HG03196 (cell line): ENCODE results near the gene SPDYE4.
"Not testable (repeated sequence)": the region's sequence is repeated elsewhere in the genome, so short reads cannot be mapped to it uniquely, and the experiment has no call there.

Experiments used
- ATAC-seq: cut with Tn5 transposase; IDR thresholded peaks from one replicate; pipeline ENCODE4 v1.9.1; 2021; ENCODE audit not compliant: unreplicated experiment

The SPDYE4 gene

DNA sequence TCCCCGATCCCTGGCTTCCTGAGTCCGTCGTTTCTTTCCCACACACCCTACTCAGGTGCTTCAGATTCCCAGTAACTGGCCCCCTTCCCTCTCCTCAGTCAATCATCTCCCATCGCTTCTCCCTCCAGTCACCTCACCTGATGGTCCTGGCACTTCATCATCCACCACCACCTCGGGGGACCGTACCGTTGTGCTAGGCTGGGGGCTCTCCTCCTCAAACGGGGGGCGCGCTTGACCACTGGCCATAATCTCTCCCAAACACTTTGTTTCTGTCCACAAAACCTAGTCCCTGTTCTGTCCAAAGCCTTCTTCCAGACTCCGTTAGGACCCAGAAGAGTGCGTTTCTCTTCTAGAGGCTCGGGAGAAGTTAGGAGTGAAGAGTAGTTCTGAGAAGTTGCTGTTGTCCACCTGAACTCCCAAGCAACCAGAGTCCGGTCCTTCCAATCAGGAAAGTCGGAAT lies at the start of gene SPDYE4:
TSS of gene SPDYE4 (minus strand) at position 410 of the 460 bp plus-strand sequence. CDS start at position 246, 164 bp downstream.
- no peak for ATAC-seq

GRCh38 chr17:8806926-8807550 lies 48.7 kb upstream of the SPDYE4 start:
- ATAC-seq: peak; percentile 74

GRCh38 chr17:8806253-8806925 lies 48.0 kb upstream of the SPDYE4 start:
- no peak for ATAC-seq

GRCh38 chr17:8805396-8805795 lies 47.0 kb upstream of the SPDYE4 start:
- ATAC-seq: not testable (repeated sequence)

DNA sequence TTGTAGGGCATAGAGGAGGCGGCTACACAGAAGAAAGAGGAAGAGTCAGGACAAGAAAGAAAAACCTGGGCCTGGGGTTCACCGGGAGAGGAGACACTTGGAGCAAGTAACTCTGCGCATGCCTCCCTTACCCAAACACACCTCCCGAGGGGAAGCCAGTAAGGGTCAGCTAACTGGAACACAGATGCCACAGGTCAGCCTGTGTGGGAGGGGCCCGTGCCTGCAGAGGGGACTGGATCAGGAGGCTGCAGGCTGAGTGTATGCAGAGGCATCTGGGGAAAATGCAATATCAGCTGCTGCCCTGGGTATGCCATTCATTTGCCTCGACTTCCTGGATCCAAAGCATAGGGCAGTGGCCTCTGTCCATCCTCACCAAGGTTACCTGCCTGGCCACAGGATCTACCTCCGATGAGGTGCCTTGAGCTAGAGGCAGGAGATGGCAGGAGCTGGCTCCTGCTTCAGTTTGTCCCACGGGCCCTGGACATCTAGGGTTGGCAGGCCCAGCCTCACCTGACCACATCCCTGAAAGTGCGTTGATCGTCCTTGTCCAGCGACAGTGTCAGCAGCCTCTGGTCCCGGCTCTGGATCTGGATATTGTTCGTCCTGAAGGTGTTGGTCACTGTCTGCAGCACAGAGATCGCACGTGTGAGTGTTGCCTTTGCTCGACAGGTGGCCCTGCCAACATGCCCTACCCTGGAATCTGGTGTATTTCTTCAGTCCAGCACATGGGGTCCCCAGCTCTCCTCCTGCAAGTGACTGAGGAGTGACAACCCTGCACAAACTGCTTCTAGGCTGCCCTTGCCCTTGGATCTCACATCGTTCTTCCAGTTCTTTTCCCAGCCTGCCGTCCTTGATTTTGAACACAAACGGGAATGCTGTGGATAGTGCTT lies 45.4 kb upstream of the SPDYE4 start:
- no peak for ATAC-seq

GRCh38 chr17:8801135-8801840 lies 42.9 kb upstream of the SPDYE4 start:
- ATAC-seq: no peak

GRCh38 chr17:8800656-8801055 lies 42.3 kb upstream of the SPDYE4 start:
- ATAC-seq: no peak

DNA sequence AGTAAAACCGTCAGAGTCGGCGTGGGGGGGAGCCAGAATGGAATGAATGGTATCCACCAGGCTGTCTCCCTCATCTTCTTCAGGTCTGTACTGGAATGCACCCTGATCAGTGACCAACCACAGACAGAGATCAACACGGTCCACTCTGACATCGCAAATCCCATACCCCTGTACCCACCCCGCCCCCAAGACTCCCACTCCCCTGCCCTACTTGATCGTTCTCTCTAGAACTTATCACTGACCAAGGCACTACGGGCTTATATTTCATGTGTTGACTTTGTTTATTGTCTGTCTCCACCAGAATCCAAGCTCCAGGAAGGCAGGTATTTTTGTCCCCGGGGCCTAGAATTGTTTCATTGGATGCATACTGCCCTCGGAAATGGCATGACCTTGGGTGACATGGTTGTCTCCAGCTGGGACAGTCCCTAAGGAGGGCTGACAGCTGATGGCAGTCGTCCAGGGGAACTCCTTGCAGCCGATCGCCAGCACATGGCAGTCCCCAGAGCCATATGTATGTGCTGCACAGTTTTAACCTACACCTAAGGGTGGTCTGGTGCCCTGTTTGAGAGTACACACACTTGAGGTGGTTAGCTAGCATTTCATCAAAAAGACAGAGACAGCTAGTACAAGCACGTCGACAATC lies 41.3 kb upstream of the SPDYE4 start:
- ATAC-seq: no peak

- no peak for ATAC-seq
Observed at GRCh38 chr17:8798846-8799569, 40.7 kb upstream of the SPDYE4 start, which contains the start of gene MFSD6L. Gene MFSD6L, minus strand, starts transcription at chr17:8799365. Its CDS starts 245 bp downstream, at chr17:8799120.

DNA sequence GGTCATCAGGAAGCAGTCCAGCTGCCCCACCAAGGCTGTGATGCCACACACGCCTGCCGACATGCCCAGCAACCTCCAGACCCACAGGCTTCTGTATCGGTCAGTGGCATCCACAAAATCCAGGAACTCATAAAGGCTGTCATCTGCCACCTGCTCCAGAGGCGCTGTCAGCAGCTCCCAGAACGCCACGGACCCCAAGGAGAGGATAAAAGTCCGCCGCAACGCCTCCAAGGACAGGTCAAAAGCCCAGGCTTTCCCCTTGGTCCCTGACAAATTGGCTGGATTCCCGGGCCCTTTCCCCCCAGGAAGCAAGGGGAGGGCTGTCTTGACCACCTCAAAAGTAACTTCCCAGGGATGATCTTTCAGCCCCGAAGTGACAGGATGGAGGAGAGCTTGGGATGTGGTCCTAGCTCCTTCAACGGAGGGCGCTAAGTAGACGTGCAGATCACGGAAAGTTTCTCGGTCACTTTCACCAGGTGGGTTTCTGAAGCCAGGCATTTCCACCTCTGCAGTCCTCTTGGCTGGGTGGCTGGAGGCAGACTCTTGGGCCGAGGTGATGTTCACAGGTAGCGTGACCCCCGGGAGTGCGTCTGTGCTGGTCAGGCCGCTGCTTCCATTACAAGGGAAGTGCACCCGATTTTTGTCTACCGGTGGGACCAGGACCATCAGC lies 40.0 kb upstream of the SPDYE4 start:
- no peak for ATAC-seq

DNA sequence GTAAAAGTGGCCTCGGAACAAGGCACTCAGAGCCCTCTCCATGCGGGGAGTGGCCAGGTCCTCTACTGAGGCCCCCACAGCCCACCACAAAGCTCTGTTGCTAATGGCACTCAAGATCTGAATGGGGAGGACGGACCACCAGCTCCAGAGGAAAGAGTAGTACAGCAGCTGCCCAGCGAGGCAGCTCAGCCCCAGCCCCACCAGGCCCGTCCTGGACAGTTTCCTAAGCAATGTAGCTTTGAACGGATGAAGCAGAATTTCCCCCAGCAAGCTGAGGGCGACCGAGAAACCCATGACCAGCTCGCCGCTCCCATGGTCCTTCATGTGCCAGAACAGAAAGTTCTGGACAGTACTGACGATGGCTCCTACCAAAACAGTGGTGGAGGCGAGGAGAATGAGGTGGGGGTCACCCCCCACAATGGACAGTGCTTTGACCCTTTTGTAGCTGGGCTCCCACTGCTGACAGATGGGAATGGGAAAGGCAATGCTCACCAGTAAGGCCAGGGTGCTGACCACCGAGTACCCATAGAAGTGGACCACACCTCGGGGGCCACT lies 39.4 kb upstream of the SPDYE4 start:
- ATAC-seq: no peak

- ATAC-seq: no peak
Observed at GRCh38 chr17:8794636-8795035, 36.3 kb upstream of the SPDYE4 start.

DNA sequence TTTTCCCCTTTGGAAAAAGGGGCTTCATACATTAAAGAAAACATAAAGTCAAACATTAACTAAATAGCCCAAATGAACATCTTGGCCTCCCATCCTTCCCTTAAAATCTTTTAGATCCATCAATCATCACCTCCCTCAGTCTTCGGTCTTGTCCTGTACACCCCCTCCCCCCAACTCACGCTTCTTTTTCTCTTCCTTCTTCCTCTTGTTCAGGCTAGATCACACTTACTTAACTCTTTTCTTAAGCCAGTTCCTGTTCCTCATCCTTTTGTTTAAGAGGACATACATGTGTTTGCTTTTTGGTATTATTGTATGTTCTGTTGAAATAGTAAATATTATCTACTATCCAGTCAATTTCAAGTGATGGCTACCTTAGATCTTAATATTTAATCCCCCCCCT lies 35.3 kb upstream of the SPDYE4 start:
- no peak for ATAC-seq

DNA sequence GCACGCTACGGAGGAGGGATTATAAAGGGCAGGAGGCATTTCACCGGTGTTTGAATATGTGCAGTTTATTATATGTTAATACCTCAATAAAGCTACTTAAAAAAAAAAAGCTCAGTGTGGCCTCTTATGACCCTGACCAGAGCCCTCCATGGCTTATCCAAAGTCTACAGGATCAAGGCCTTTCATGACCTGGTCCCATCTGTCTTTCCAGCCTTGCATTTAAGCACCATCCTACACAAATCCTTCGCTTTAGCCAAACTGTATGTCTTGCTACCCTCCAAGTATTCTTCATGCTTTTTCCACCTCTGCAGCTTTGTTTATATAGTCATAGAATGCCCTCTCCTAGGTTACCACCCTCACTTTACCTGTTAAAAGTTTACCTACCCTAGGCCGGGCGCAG lies 34.3 kb upstream of the SPDYE4 start:
- ATAC-seq: no peak

- no peak for ATAC-seq
Observed at GRCh38 chr17:8791910-8792270, 33.5 kb upstream of the SPDYE4 start.

GRCh38 chr17:8791248-8791909 lies 33.0 kb upstream of the SPDYE4 start:
- ATAC-seq: no peak

GRCh38 chr17:8789743-8790142 lies 31.4 kb upstream of the SPDYE4 start:
- ATAC-seq: no peak

DNA sequence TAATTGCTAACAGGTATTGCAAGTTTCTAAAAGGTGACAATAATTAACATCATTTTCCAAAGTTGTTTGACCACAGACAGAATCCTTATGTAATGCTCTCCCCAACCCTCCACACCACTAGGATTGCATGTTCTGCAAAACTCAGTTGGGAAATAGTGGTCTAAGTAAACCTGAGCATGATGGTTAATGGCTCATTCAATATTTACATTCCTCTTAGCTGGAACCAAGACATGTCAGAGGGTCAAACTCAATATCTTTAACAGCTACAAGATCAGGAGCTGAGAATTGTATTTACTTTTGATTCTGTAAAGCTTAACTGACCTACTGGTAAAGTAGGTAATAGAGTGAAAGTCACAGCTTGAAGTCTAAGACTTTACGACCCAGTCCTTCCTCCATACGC lies 30.7 kb upstream of the SPDYE4 start:
- ATAC-seq: no peak
